Activated naive CD8-positive, alpha-beta T cell treated with anti-CD3 and anti-CD28 coated beads, Interleukin-2, amount 50 U/mL, for 24 hours (primary cell): ENCODE data around the gene KCNQ1.

Experiments used
- ATAC-seq: fragments of 150-1000 bp; cut with Tn5 transposase; one replicate; pipeline ENCODE4 v1.10.0; 2021
- DNase-seq: peaks from one replicate; pipeline ENCODE4 v3.0.0; 2021
- H3K27ac Mint-ChIP-seq: one replicate; pipeline ENCODE4 v1.8.0; 2021; ENCODE audit warnings: mild to moderate bottlenecking, mixed read lengths
- H3K27me3 Mint-ChIP-seq: one replicate; pipeline ENCODE4 v1.8.0; 2021; ENCODE audit warnings: mixed read lengths
- H3K36me3 Mint-ChIP-seq: one replicate; pipeline ENCODE4 v1.8.0; 2021; ENCODE audit warnings: low read depth, mixed read lengths
- H3K4me1 Mint-ChIP-seq: one replicate; pipeline ENCODE4 v1.8.0; 2021; ENCODE audit warnings: mixed read lengths
- H3K4me3 Mint-ChIP-seq: one replicate; pipeline ENCODE4 v1.8.0; 2021; ENCODE audit warnings: mild to moderate bottlenecking, moderate library complexity, mixed read lengths
- H3K9me3 Mint-ChIP-seq: one replicate; pipeline ENCODE4 v1.8.0; 2021; ENCODE audit warnings: mixed read lengths

The KCNQ1 gene

GRCh38 chr11:2798951-2799761 is 354.3 kb downstream of the KCNQ1 start:
- H3K27me3 Mint-ChIP-seq, result no peaks in the 10 kb centered on the region
- no peak overlapping the region for H3K4me3 Mint-ChIP-seq
- no peak for DNase-seq
- H3K36me3 Mint-ChIP-seq, result no peaks in the 10 kb centered on the region
- no peak for ATAC-seq
- H3K9me3 Mint-ChIP-seq, result no peaks in the 10 kb centered on the region
- H3K4me1 Mint-ChIP-seq, result no peaks in the 10 kb centered on the region
- H3K27ac Mint-ChIP-seq, result no peak overlapping the region

GRCh38 chr11:2799881-2800654 is 355.3 kb downstream of the KCNQ1 start:
- no peaks in the 10 kb centered on the region for H3K4me1 Mint-ChIP-seq

GRCh38 chr11:2800655-2801531 is 356.1 kb downstream of the KCNQ1 start:
- Mint-ChIP-seq H3K4me1 (no peaks in the 10 kb centered on the region), H3K4me3 (no peak overlapping the region), H3K27me3 (no peaks in the 10 kb centered on the region), H3K27ac (no peak overlapping the region), H3K9me3 (no peaks in the 10 kb centered on the region), H3K36me3 (no peaks in the 10 kb centered on the region)
- DNase-seq (no peak), ATAC-seq (no peak)

More at GRCh38 chr11:2799881-2800654, 355.3 kb downstream of the KCNQ1 start:
- no peak for ATAC-seq
- no peak for DNase-seq
- H3K27me3 Mint-ChIP-seq, result no peaks in the 10 kb centered on the region
- H3K27ac Mint-ChIP-seq, result no peak overlapping the region
- no peak overlapping the region for H3K4me3 Mint-ChIP-seq
- no peaks in the 10 kb centered on the region for H3K36me3 Mint-ChIP-seq
- no peaks in the 10 kb centered on the region for H3K9me3 Mint-ChIP-seq

GRCh38 chr11:2801711-2802388 is 357.0 kb downstream of the KCNQ1 start:
- Mint-ChIP-seq H3K9me3 (no peaks in the 10 kb centered on the region), H3K27ac (no peak overlapping the region), H3K27me3 (no peaks in the 10 kb centered on the region), H3K4me3 (no peak overlapping the region), H3K4me1 (no peaks in the 10 kb centered on the region), H3K36me3 (no peaks in the 10 kb centered on the region)
- no peak for DNase-seq
- no peak for ATAC-seq

- Mint-ChIP-seq H3K27ac (no peak overlapping the region), H3K4me1 (no peaks in the 10 kb centered on the region), H3K27me3 (no peaks in the 10 kb centered on the region), H3K4me3 (no peak overlapping the region), H3K36me3 (no peaks in the 10 kb centered on the region), H3K9me3 (no peaks in the 10 kb centered on the region)
- ATAC-seq (no peak), DNase-seq (no peak)
These were observed 357.8 kb downstream of the KCNQ1 start for GRCh38 chr11:2802389-2803185.

- peaks cover 2% of the 10 kb centered on the region for H3K4me1 Mint-ChIP-seq
- no peaks in the 10 kb centered on the region for H3K27me3 Mint-ChIP-seq
These were observed 358.6 kb downstream of the KCNQ1 start for GRCh38 chr11:2803186-2804091.

GRCh38 chr11:2804189-2804588 is 359.4 kb downstream of the KCNQ1 start:
- ATAC-seq, result no peak
- H3K4me1 Mint-ChIP-seq, result peaks cover 7% of the 10 kb centered on the region
- H3K4me3 Mint-ChIP-seq, result no peak overlapping the region
- H3K36me3 Mint-ChIP-seq, result no peaks in the 10 kb centered on the region
- H3K27ac Mint-ChIP-seq, result no peak overlapping the region
- no peaks in the 10 kb centered on the region for H3K9me3 Mint-ChIP-seq
- no peak for DNase-seq
- H3K27me3 Mint-ChIP-seq, result no peaks in the 10 kb centered on the region

More at GRCh38 chr11:2803186-2804091, 358.6 kb downstream of the KCNQ1 start:
- Mint-ChIP-seq H3K36me3 (no peaks in the 10 kb centered on the region), H3K4me3 (no peak overlapping the region), H3K9me3 (no peaks in the 10 kb centered on the region), H3K27ac (no peak overlapping the region)
- DNase-seq, result no peak
- no peak for ATAC-seq

- no peaks in the 10 kb centered on the region for H3K9me3 Mint-ChIP-seq
- DNase-seq, result no peak
- H3K27me3 Mint-ChIP-seq, result no peaks in the 10 kb centered on the region
- H3K36me3 Mint-ChIP-seq, result no peaks in the 10 kb centered on the region
- no peak overlapping the region for H3K27ac Mint-ChIP-seq
- H3K4me1 Mint-ChIP-seq, result peaks cover 12% of the 10 kb centered on the region
- no peak overlapping the region for H3K4me3 Mint-ChIP-seq
- ATAC-seq, result no peak
These were observed 360.0 kb downstream of the KCNQ1 start for GRCh38 chr11:2804701-2805387.

GRCh38 chr11:2805388-2806056 is 360.7 kb downstream of the KCNQ1 start:
- Mint-ChIP-seq H3K4me3 (no peak overlapping the region), H3K4me1 (peaks cover 15% of the 10 kb centered on the region), H3K36me3 (no peaks in the 10 kb centered on the region), H3K27ac (no peak overlapping the region), H3K27me3 (no peaks in the 10 kb centered on the region), H3K9me3 (no peaks in the 10 kb centered on the region)
- DNase-seq, result no peak
- ATAC-seq, result no peak

- no peak for ATAC-seq
- no peaks in the 10 kb centered on the region for H3K36me3 Mint-ChIP-seq
- peaks cover 15% of the 10 kb centered on the region for H3K4me1 Mint-ChIP-seq
- H3K27me3 Mint-ChIP-seq, result no peaks in the 10 kb centered on the region
- H3K4me3 Mint-ChIP-seq, result no peak overlapping the region
- H3K9me3 Mint-ChIP-seq, result no peaks in the 10 kb centered on the region
- DNase-seq, result no peak
- no peak overlapping the region for H3K27ac Mint-ChIP-seq
These were observed 361.7 kb downstream of the KCNQ1 start for GRCh38 chr11:2806351-2807024.

- DNase-seq, result no peak
- Mint-ChIP-seq H3K4me3 (no peak overlapping the region), H3K36me3 (no peaks in the 10 kb centered on the region)
These were observed 362.3 kb downstream of the KCNQ1 start for GRCh38 chr11:2807025-2807681.

More at GRCh38 chr11:2807025-2807681, 362.3 kb downstream of the KCNQ1 start:
- no peak overlapping the region for H3K27ac Mint-ChIP-seq
- ATAC-seq, result no peak
- H3K27me3 Mint-ChIP-seq, result no peaks in the 10 kb centered on the region
- no peaks in the 10 kb centered on the region for H3K9me3 Mint-ChIP-seq
- H3K4me1 Mint-ChIP-seq, result peaks cover 18% of the 10 kb centered on the region
